DND-41 (cell line): Measurements from ENCODE around the gene ADARB2.

Experiments
- ATAC-seq: fragments of 200-7000 bp; cut with Tn5 transposase; 3 replicates; pipeline ENCODE4 v1.9.1; 2021; ENCODE audit warnings: low read depth; ENCODE audit not compliant: insufficient read depth
- DNase-seq: peaks from one replicate; pipeline ENCODE4 v3.0.0-alpha.2; 2020
- H2AFZ ChIP-seq: 2 replicates; pipeline ENCODE4 v1.6.0; 2012; ENCODE audit warnings: low read depth, low read length
- H3K27ac ChIP-seq: 2 replicates; pipeline ENCODE4 v1.5.1; 2012; ENCODE audit warnings: low read length, inconsistent platforms
- H3K27me3 ChIP-seq: fragments of 200-600 bp; sonication (generic); 2 replicates; pipeline ENCODE4 v1.6.0; 2012; ENCODE audit warnings: low read length, mild to moderate bottlenecking, inconsistent platforms; ENCODE audit not compliant: insufficient read depth, poor library complexity
- H3K36me3 ChIP-seq: 2 replicates; pipeline ENCODE4 v1.5.1; 2012; ENCODE audit warnings: low read length, inconsistent platforms; ENCODE audit not compliant: insufficient read depth
- H3K4me1 ChIP-seq: 2 replicates; pipeline ENCODE4 v1.5.1; 2012; ENCODE audit warnings: mild to moderate bottlenecking, low read length; ENCODE audit not compliant: insufficient read depth
- H3K4me2 ChIP-seq: 2 replicates; pipeline ENCODE4 v1.6.0; 2012; ENCODE audit warnings: mild to moderate bottlenecking, moderate library complexity, low read length, inconsistent platforms; ENCODE audit not compliant: insufficient read depth
- H3K4me3 ChIP-seq, 2 experiments: fragments of 200-600 bp in 1 of 2; shearing (Covaris generic) in 1 of 2; 2 replicates each; pipeline ENCODE4 v1.5.1; 2012 to 2016; ENCODE audit warnings: inconsistent platforms in 2 of 2, low read length in 2 of 2, mild to moderate bottlenecking in 2 of 2, low read depth in 1 of 2, moderate library complexity in 1 of 2
- H3K79me2 ChIP-seq: 2 replicates; pipeline ENCODE4 v1.6.0; 2012; ENCODE audit warnings: low read length, inconsistent platforms; ENCODE audit not compliant: insufficient read depth
- H3K9ac ChIP-seq: 2 replicates; pipeline ENCODE4 v1.6.0; 2012; ENCODE audit warnings: low read depth, mild to moderate bottlenecking, inconsistent platforms, low read length, moderate library complexity
- H3K9me3 ChIP-seq: 2 replicates; pipeline ENCODE4 v1.5.1; 2012; ENCODE audit warnings: low read length, moderate library complexity, mild to moderate bottlenecking, inconsistent platforms; ENCODE audit not compliant: insufficient read depth, severe bottlenecking
- H4K20me1 ChIP-seq: 2 replicates; pipeline ENCODE4 v1.6.0; 2012; ENCODE audit warnings: low read length; ENCODE audit not compliant: insufficient read depth
- CTCF ChIP-seq: IDR thresholded peaks from 2 replicates; pipeline ENCODE4 v1.5.1; 2012; ENCODE audit warnings: borderline replicate concordance, low read length, moderate library complexity, mild to moderate bottlenecking; ENCODE audit not compliant: poor library complexity, severe bottlenecking; ENCODE audit errors: extremely low read depth
- EZH2 ChIP-seq: IDR thresholded peaks from 3 replicates; pipeline ENCODE4 v1.6.1; 2012; ENCODE audit warnings: borderline replicate concordance, low read depth, mild to moderate bottlenecking, moderate library complexity, low read length, inconsistent platforms; ENCODE audit not compliant: severe bottlenecking

The ADARB2 gene

GRCh38 chr10:1348773-1349050, 388.6 kb downstream of the ADARB2 start:
- no peaks in the 10 kb centered on the region for H3K36me3 ChIP-seq
- DNase-seq (peak; percentile 57), ATAC-seq (peak; percentile 48)
- peak overlapping the region; percentile 41 for H3K9ac ChIP-seq
- peaks cover 64% of the 10 kb centered on the region for H3K4me1 ChIP-seq
- no peaks in the 10 kb centered on the region for H4K20me1 ChIP-seq
- H3K79me2 ChIP-seq: no peaks in the 10 kb centered on the region
- H3K4me3 ChIP-seq: peak overlapping the region in 1 of 2 experiments; percentile 45; a peak in 2 of 4 replicates
- peak overlapping the region; percentile 75 for H3K27ac ChIP-seq
- no peaks in the 10 kb centered on the region for H3K27me3 ChIP-seq
- H2AFZ ChIP-seq: peak overlapping the region; percentile 54; the same call in 1 of the 2 replicates
- H3K4me2 ChIP-seq: peak overlapping the region; percentile 60
- no peaks in the 10 kb centered on the region for H3K9me3 ChIP-seq
- TF ChIP-seq EZH2: no peak
- no peak for TF ChIP-seq CTCF

- TF ChIP-seq CTCF: no peak
- TF ChIP-seq EZH2: no peak
- Histone ChIP-seq H3K4me3 (peak overlapping the region in 1 of 2 experiments; percentile 45; a peak in 2 of 4 replicates), H3K36me3 (no peaks in the 10 kb centered on the region), H3K9me3 (no peaks in the 10 kb centered on the region), H2AFZ (peak overlapping the region; percentile 54; the same call in 1 of the 2 replicates), H3K4me1 (peaks cover 64% of the 10 kb centered on the region), H3K9ac (peak overlapping the region; percentile 41), H3K27me3 (no peaks in the 10 kb centered on the region), H3K27ac (peak overlapping the region; percentile 75), H3K4me2 (peak overlapping the region; percentile 60), H4K20me1 (no peaks in the 10 kb centered on the region), H3K79me2 (no peaks in the 10 kb centered on the region)
- DNase-seq (peak; percentile 84), ATAC-seq (peak; percentile 84)
These were observed 389.2 kb downstream of the ADARB2 start for GRCh38 chr10:1347962-1348772.

GRCh38 chr10:1347525-1347924, 389.8 kb downstream of the ADARB2 start:
- Histone ChIP-seq H3K9ac (no peak overlapping the region), H2AFZ (no peak overlapping the region)

More at GRCh38 chr10:1347525-1347924, 389.8 kb downstream of the ADARB2 start:
- Histone ChIP-seq H3K9me3 (no peaks in the 10 kb centered on the region), H3K79me2 (no peaks in the 10 kb centered on the region), H3K4me2 (peak overlapping the region; percentile 23), H3K27ac (peak overlapping the region; percentile 75), H3K4me3 (no peak overlapping the region), H3K36me3 (no peaks in the 10 kb centered on the region), H4K20me1 (no peaks in the 10 kb centered on the region), H3K27me3 (no peaks in the 10 kb centered on the region), H3K4me1 (peaks cover 64% of the 10 kb centered on the region)
- TF ChIP-seq EZH2 (no peak), CTCF (no peak)
- ATAC-seq: no peak
- no peak for DNase-seq
